Stimulated activated CD8-positive, alpha-beta memory T cell treated with anti-CD3 and anti-CD28 coated beads, Interleukin-12 subunit alpha, Interleukin-12 subunit beta, amount 100 ng/mL, for 1 hour (primary cell): ENCODE results near the gene ZNF559.

Source experiments
- DNase-seq: peaks from one replicate; pipeline ENCODE4 v3.0.0-alpha.2; 2020; ENCODE audit warnings: low read depth

Gene ZNF559

GRCh38 chr19:9354651-9355050 lies 30.7 kb downstream of the ZNF559 start:
- DNase-seq: no peak

- no peak for DNase-seq
These were observed 38.9 kb downstream of the ZNF559 start, which contains the start of gene ZNF177 for GRCh38 chr19:9362905-9363304. TSS of gene ZNF177 (plus strand) at chr19:9363013. CDS start at chr19:9378312, 15,299 bp downstream.

GRCh38 chr19:9370738-9371619 lies 47.0 kb downstream of the ZNF559 start:
- no peak for DNase-seq

- DNase-seq: no peak
These were observed 57.4 kb downstream of the ZNF559 start for GRCh38 chr19:9381361-9381785.
